Activated naive CD4-positive, alpha-beta T cell treated with anti-CD3 and anti-CD28 coated beads, Interleukin-2, amount 50 U/mL, for 16 hours (primary cell): Measurements from ENCODE around the gene DLL1.
"Not testable (repeated sequence)": the region's sequence is repeated elsewhere in the genome, so short reads cannot be mapped to it uniquely, and the experiment has no call there.

Source experiments
- DNase-seq: peaks from one replicate; pipeline ENCODE4 v3.0.0-alpha.2; 2020

DLL1 gene

GRCh38 chr6:170266061-170266825 lies 24.6 kb downstream of the DLL1 start:
- DNase-seq = no peak

- DNase-seq = no peak
Measured at GRCh38 chr6:170265655-170266054, 25.2 kb downstream of the DLL1 start.

GRCh38 chr6:170264644-170265043 lies 26.2 kb downstream of the DLL1 start:
- DNase-seq = not testable (repeated sequence)

GRCh38 chr6:170264086-170264485 lies 26.8 kb downstream of the DLL1 start:
- no peak for DNase-seq

- no peak for DNase-seq
Measured at GRCh38 chr6:170263410-170263809, 27.5 kb downstream of the DLL1 start.

GRCh38 chr6:170262489-170263088 lies 28.3 kb downstream of the DLL1 start:
- DNase-seq = no peak

GRCh38 chr6:170261643-170262488 lies 29.0 kb downstream of the DLL1 start:
- DNase-seq = no peak

GRCh38 chr6:170260686-170261085 lies 30.2 kb downstream of the DLL1 start:
- DNase-seq = no peak

- DNase-seq = no peak
Measured at GRCh38 chr6:170259278-170259677, 31.6 kb downstream of the DLL1 start.

- DNase-seq = no peak
Measured at GRCh38 chr6:170258407-170258806, 32.5 kb downstream of the DLL1 start.

GRCh38 chr6:170257376-170257775 lies 33.5 kb downstream of the DLL1 start:
- no peak for DNase-seq

GRCh38 chr6:170256641-170257040 lies 34.2 kb downstream of the DLL1 start:
- DNase-seq = no peak

- DNase-seq = no peak
Measured at GRCh38 chr6:170255426-170256125, 35.3 kb downstream of the DLL1 start.

- no peak for DNase-seq
Measured at GRCh38 chr6:170254315-170255213, 36.3 kb downstream of the DLL1 start.

- no peak for DNase-seq
Measured at GRCh38 chr6:170253910-170254269, 37.0 kb downstream of the DLL1 start.

GRCh38 chr6:170253226-170253909 lies 37.5 kb downstream of the DLL1 start:
- DNase-seq = no peak

GRCh38 chr6:170251776-170252571 lies 38.9 kb downstream of the DLL1 start:
- DNase-seq = no peak

GRCh38 chr6:170250981-170251775 lies 39.7 kb downstream of the DLL1 start:
- DNase-seq = no peak

GRCh38 chr6:170250455-170250854 lies 40.4 kb downstream of the DLL1 start:
- DNase-seq = no peak

- DNase-seq = no peak
Measured at GRCh38 chr6:170249817-170250216, 41.1 kb downstream of the DLL1 start.
